Kidney glomerular epithelial cell (primary cell): ENCODE measurements around the gene DEGS2.
"Not testable (repeated sequence)": the region's sequence is repeated elsewhere in the genome, so short reads cannot be mapped to it uniquely, and the experiment has no call there.

Source experiments
- DNase-seq: peaks from one replicate; lab custom pipeline; 2025; lab: John Stamatoyannopoulos, UW

DEGS2 gene

GRCh38 chr14:100159094-100159864 lies at the start of gene DEGS2:
TSS of gene DEGS2 (minus strand) at chr14:100159645. CDS start at chr14:100159587, 58 bp downstream.
- no peak for DNase-seq

DNA sequence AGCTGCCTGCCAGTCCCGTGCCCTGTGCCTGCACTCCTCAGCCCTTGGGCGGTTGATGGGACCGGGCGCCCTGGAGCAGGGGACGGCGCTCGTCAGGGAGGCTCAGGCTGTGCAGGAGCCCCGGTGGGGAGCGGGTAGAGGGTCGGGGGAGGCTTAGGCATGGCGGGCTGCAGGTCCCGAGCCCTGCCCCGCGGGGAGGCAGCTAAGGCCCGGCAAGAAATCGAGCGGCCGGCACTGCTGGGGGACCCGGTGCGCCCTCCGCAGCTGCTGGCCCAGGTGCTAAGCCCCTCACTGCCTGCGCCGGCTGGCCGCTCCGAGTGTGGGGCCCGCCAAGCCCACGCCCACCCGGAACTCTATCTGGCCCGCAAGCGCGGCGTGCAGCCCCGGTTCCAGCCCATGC lies 48.7 kb upstream of the DEGS2 start:
- not testable (repeated sequence) for DNase-seq

DNA sequence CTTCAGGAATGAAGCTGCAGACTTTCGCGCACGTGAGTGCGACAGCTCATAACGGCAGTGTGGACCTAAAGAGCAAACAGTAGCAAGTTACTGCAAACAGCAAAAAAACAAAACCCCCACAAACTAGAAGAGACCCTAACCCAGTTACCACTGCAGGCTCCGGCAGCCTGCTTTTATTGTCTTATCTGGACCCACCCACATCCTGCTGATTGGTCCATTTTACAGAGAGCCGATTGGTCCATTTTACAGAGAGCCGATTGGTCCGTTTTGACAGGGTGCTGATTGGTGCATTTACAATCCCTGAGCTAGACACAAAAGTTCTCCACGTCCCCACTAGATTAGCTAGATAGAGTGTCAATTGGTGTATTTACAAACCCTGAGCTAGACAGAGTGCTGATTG lies 48.1 kb upstream of the DEGS2 start:
- not testable (repeated sequence) for DNase-seq

- DNase-seq: not testable (repeated sequence)
These were observed 45.4 kb upstream of the DEGS2 start for GRCh38 chr14:100204835-100205167.

DNA sequence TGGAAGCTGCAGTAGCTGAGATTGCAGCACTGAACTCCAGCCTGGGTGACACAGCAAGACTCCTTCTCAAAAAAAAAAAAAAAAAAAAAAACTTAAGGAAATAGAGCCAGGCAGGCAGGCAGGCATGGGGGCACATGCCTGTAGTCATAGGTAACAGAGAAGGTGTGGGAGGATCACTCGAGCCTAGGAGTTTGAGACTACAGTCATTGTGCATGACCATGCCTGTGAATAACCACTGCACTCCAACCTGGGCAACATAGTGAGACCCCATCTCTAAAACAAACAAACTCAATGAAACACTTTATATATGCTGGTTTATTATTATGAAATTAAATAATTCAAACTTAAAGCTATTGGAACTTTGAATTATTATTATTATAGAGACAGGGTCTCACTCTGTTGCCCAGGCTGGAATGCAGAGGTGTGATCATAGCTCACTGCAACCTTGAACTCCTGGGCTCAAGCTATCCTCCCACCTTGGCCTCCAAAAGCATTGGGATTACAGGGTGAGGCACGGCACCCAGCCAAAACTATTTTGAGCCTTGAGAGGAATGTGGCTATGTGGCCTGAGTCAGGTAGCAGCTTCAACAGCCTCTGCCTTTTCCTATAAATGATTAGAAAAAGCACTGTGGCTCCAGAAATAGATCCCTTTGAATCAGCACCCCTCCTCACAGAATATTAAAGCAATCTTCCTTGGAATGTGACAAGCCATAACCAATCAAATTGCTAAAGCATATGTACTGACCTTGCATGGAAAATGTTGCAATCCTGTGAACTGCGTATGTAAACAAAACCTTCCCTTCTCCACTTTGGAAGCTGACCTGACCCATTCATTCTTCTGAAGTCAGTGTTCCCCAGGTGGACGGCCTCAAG lies 44.8 kb upstream of the DEGS2 start:
- DNase-seq: no peak

GRCh38 chr14:100203146-100203545 lies 43.7 kb upstream of the DEGS2 start:
- DNase-seq: no peak

- no peak for DNase-seq
These were observed 43.3 kb upstream of the DEGS2 start for GRCh38 chr14:100202712-100203111.

DNA sequence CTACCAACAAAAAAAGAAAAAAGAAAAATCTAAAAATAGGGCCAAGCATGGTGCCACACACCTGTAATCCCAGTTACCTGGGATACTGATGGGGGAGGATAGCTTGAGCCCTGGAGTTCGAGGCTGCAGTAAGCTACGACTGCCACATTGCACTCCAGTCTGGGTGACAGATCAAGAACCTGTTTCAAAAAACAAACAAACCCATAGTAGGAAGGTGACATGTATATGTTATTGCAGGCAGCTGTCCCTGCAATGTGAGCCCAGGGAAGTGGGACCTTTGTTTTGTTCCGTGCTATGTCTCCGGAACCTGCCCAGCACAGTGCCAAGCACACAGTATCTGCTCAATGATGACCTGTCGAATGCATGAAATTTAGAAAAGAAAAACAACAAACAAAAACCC lies 42.3 kb upstream of the DEGS2 start:
- no peak for DNase-seq

- no peak for DNase-seq
These were observed 40.9 kb upstream of the DEGS2 start for GRCh38 chr14:100200311-100200710.

DNA sequence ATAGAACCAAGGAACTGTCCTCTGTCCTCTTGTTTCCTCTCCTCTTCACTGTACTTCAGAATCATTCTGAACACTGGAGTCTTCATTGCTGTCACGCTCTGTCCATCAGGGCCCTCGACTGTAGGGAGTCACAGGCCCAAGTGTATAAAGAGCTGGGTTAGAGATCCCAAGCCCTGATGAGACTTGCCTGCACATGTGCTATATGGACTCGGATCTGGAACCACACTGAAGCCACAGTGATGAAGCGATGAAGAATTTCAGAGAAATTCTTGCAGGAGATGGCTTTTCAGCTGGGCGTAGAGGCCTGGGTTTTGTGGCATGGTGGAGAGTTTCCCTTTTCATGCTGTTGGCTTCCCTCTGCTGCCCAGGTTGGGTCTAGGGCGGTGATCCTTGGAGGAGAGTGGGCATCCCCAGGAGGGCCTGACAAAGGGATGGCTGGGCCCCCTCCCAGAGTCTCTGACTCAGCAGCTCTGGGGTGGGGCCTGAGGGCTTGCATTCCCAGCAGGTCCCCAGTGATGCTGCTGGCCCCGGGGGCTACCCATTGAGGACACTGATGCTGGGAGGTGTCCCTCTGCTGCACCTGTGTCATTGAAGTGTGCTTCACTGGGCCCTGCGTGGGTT lies 39.9 kb upstream of the DEGS2 start:
- no peak for DNase-seq

DNA sequence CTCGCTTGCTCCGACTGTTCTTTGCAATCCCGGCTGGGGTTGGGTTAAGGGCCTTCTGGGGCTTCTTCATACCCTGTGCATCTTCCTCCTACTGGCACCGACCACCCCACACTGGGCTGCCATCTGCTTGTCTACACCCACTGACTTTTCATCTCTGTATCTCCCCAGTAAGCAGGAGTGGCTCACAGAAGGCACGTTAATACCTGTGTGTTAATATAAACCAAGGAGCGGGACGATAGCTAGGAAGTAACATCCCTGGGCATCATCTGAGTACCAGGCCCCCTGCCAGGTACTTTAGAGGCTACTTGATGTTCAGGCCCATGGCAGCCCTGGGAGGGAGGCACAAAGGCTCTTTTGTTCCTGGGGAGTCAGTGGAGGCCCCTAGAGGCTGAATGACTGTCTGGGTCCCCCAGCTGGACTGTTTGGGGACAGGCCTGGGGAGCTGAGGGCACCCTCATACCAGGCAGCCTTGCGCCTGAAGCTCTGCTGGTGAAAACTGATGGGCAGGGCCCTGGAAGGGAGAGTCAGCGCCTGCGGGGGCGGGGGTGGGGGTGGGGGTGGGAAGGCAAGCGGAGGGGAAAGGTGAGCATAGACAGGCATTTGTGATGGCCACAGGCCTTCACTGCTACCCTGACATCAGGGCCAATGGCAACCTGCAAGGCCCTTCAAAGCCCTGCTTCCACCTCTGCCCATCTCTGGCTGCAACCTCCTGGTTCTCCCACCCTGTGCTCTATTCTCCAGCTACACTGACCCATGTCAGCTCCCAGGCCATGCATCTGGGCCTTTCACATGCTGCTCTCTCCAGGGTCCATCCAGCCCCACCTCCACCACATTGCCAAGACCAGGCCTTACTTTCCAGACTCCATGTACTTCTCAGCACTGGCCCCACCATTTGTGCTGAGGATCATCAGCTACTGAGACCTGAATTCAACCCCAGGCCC lies 34.2 kb upstream of the DEGS2 start:
- DNase-seq: no peak

DNA sequence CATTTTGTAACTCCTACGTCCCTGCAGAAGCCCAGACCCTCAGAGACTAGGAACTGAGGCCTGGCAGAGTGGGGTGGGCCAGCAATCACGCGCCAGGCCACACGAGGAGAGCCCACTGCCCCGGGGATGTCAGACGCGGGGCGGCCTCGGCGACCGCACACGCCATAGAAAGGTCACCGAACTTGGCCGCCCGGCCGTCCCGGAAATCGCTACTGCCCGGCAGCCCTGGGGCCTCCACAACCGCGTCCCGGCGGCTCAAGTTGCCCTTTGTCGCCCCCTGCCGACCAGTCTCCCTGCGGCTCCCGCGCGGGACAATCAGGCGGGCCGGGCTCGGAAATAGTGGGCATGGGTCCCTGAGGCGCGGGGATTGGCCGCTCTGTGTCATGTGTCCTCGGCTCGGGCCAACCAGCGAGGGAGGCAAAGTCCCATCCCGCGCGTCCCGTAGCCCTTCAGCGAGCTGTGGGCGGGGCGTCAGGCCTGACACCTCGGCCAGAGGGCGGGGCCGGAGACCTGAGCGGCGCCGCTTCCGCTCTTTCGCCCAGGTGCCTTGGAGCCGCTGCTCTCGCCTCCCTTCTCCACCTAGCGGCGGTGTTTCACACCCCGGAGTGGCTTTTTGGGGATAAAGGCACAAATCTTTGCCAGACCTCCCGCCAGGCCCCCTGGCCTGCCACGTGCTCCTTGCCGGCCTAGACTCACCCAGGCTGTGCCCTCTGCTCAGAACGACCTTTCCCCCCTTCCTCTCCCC lies 33.4 kb upstream of the DEGS2 start:
- peak; percentile 93 for DNase-seq

DNA sequence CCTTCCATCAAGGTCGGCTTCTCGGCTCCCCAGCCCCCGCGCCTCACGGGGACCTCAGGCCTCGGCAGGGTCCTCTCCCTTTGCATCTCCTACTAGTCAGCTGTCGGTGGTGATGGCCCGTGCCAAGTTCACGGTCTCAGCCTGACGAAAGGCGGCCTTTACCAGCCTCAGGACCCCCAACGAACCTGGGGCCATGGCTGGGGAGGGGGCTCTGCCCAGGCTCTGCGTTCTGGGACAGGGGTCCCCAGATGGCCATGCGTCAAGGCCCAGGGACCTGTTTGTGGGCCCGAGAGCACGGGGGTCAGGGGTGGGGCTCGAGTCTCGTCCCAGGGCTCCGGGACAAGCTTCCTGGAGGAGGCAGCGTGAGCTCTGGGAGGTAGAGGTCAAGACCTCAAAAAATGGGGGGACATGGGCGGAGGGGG lies 32.8 kb upstream of the DEGS2 start:
- DNase-seq: no peak

- DNase-seq: no peak
These were observed 32.3 kb upstream of the DEGS2 start for GRCh38 chr14:100191584-100192249.

DNA sequence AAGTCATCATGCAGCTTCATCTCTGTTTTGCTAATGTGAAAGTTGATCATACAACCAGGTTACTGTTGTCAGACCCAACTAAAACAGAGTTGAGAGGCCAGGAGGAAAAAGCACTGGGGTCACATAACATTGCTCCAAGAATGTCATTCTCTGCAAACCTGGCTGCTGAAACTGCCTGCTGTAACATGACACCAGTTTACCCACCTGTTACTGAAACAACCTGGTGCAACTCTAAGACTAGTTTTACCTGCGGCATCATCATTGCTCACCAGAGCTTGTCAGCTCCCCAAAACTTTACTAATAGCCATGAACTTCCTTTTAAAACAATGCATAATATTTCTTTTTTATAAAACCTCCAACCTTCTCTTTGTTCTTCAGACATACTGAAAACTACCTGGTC lies 30.7 kb upstream of the DEGS2 start:
- DNase-seq: no peak

DNA sequence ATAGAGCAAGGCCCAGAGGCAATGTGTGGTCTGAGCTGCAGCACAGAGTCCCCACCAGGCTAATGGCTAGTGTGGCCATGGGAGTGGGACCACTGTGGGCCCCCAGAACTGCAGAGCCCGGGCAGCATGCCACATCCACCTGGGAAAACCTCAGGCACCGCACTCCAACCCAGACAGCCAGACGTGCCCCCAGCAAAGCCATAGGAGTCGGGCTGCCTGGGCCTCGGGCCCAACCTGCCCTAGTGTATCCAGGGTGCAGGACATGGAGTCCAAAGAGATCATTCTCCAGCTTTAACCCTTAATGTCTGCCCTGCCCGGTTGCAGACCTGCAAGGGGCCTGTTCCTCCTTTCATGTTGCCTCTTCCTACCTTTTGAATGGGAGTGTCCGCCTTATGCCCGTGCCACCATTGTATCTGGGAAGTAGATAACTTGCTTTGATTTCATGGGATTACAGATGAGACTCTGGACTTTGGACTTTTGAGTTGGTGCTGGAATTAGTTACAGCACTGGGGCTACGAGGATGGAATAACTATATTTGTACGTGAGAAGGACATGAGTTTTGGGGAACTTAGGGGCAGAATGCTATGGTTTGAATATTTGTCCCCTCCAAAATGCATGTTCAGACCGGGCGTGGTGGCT lies 29.1 kb upstream of the DEGS2 start:
- DNase-seq: no peak

DNA sequence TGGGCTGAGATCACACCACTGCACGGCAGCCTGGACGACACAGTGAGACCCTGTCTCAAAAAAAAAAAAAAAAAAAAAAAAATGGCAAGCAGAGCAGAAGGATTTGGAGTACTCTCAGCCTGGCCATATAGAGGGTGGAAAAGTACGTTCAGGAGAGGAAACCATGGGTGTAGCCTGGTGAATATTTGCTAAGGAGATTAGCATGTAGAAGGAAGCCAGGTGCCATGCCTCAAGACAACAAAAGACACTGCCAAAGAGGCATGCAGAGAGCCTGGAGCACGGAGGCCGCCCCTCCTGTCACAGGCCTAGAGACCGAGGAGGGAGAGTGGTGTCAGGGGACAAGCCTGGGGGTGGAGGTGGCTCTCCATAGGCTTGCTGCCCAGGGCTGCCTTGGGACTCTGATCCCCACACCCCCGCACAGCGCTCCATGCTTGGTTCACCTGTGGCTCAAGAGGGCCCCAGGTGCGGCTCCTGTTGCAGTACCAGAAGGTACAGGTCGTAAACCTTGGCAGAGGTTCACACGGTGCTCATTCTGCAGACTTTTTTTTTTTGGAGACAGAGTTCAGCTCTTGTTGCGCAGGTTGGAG lies 27.9 kb upstream of the DEGS2 start:
- no peak for DNase-seq

GRCh38 chr14:100181876-100182551 lies 22.6 kb upstream of the DEGS2 start:
- DNase-seq: peak; percentile 60

DNA sequence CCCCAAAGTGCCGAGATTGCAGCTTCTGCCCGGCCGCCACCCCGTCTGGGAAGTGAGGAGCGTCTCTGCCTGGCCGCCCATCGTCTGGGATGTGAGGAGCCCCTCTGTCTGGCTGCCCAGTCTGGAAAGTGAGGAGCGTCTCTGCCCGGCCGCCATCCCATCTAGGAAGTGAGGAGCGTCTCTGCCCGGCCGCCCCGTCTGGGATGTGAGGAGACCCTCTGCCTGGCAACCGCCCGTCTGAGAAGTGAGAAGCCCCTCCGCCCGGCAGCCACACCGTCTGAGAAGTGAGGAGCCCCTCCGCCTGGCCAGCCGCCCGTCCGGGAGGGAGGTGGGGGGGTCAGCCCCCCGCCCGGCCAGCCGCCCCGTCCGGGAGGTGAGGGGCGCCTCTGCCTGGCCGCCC lies 21.2 kb upstream of the DEGS2 start:
- not testable (repeated sequence) for DNase-seq
